Keratinocyte (primary cell): ENCODE results near the gene TRIP6.

Source experiments
- CTCF ChIP-seq, 3 experiments: IDR thresholded peaks in 1 of 3; conservative IDR thresholded peaks in 1 of 3; optimal IDR thresholded peaks in 1 of 3; 2 replicates in 2 of 3; 3 replicates in 1 of 3; pipeline versions ENCODE3 to v1.5.1; 2011; ENCODE audit warnings: low read length in 3 of 3, mild to moderate bottlenecking in 3 of 3, moderate library complexity in 2 of 3, control low read depth in 1 of 3, inconsistent platforms in 1 of 3; ENCODE audit not compliant: insufficient read depth in 2 of 3; ENCODE audit errors: extremely low read depth in 1 of 3
- EZH2 ChIP-seq: IDR thresholded peaks from one replicate; pipeline ENCODE4 v1.6.1; 2012; ENCODE audit warnings: inconsistent platforms, mild to moderate bottlenecking, low read length, moderate library complexity

GRCh38 chr7:100852048-100852872 lies 14.9 kb upstream of the TRIP6 start, which contains the start of gene SLC12A9:
- TF ChIP-seq CTCF (optimal IDR thresholded peaks at IDR 0.05 in 1 of 3, IDR thresholded peaks at IDR 0.05 in 1 of 3, conservative IDR thresholded peaks at IDR 0.05 in 1 of 3; ENCODE audit: extremely low read depth in 1 of 3, insufficient read depth in 2 of 3, low read length in 3 of 3) (peak; percentile 91 to 96 (median 94)), EZH2 (no peak)
